ENCODE measurements around the gene KLK14. TPM values are rescaled to one million over a fixed set of nuclear protein-coding genes. Genes with fewer than 3 reads are reported as not detected.

KLK14 gene
- total and polyA plus RNA-seq, 2 of the 8 experiments (the other 6 are each of a cell fraction or from before 2014, with no cell fraction given), result 0.09 to 1.2 TPM

DNA sequence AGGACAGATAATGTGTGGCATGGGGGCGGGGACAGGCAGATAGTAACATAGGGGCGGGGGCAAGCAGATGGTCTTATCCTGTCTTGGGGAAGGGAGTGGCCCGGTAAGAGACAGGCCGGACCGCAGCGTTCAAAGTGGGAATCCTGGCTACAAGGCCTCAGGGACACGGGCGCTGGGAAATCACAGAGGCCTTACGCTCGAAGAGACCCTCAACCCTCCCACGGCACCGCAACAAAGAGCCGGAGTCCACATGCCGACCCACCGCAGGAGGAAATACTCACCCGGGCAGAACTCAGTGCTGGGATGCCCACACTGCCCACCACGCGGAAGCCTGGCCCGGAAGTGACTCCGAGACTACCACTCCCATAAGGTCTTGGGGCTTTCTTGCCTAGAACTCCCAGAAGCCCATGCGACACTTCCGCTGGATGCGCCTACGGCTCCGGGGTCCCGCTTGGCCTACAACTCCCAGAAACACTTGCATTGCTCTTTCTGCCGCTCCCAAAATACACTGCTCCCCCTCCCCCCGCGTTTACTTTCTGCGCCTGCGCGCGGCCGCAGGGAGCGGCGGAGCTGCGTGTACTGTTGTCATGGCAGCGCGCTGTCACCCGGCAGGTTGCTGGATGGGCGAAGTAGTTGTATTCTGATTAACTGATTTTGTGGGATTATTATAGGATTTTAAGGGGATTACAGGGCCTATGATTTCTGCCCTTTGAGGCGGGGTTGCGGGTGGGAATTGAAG is 25.5 kb upstream of the KLK14 start, which contains the start of gene CTU1 (continued):
- peak; percentile 37; the same call in 1 of the 2 replicates for TF ChIP-seq POLR2AphosphoS5 (IDR thresholded peaks at IDR 0.05; ENCODE audit: low read depth, low read length)
- peak; percentile 74 for TF ChIP-seq CTBP2 (IDR thresholded peaks at IDR 0.05; ENCODE audit: borderline replicate concordance, insufficient read depth, insufficient read length, low read length)
- TF ChIP-seq CBX5 (IDR thresholded peaks at IDR 0.05; ENCODE audit: low read depth, low read length), result no peak
- no peak for TF ChIP-seq SP2 (IDR thresholded peaks at IDR 0.05; ENCODE audit: low read length)
- no peak for TF ChIP-seq ASH2L (IDR thresholded peaks at IDR 0.05; ENCODE audit: low read length)
- TF ChIP-seq RAD21 (IDR thresholded peaks at IDR 0.05 in 1 of 2, conservative IDR thresholded peaks at IDR 0.05 in 1 of 2; ENCODE audit: low read depth in 2 of 2, low read length in 2 of 2), result no peak
- TF ChIP-seq HDAC2 (IDR thresholded peaks at IDR 0.05; ENCODE audit: borderline replicate concordance in 1 of 2, low read depth in 2 of 2, low read length in 2 of 2), result peak; percentile 49 to 81; a peak in 1 of 4 replicates
- no peak for TF ChIP-seq CEBPB (IDR thresholded peaks at IDR 0.05; ENCODE audit: low read depth, low read length)
- no peak for TF ChIP-seq CHD7 (IDR thresholded peaks at IDR 0.05; ENCODE audit: insufficient replicate concordance, low read length)
